ENCODE measurements around the gene SYNC. TPM values are rescaled to one million over a fixed set of nuclear protein-coding genes. Genes with fewer than 3 reads are reported as not detected.
A peak's percentile ranks its signal among the peaks of the same experiment; 100 is the strongest.

The SYNC gene
- total RNA-seq, 1 donor from 2014 or later: 13.0 TPM

GRCh38 chr1:32746130-32746529 is 43.6 kb upstream of the SYNC start:
- Histone ChIP-seq H3K27ac (no peak overlapping the region), H3K36me3 (no peaks in the 10 kb centered on the region), H3K4me3 (no peak overlapping the region), H3K9me3 (no peaks in the 10 kb centered on the region), H3K4me1 (peaks cover 19% of the 10 kb centered on the region), H3K27me3 (no peaks in the 10 kb centered on the region)
- intact Hi-C loops (cut with DNase I): no loop called here
- TF ChIP-seq, protein P1, sequence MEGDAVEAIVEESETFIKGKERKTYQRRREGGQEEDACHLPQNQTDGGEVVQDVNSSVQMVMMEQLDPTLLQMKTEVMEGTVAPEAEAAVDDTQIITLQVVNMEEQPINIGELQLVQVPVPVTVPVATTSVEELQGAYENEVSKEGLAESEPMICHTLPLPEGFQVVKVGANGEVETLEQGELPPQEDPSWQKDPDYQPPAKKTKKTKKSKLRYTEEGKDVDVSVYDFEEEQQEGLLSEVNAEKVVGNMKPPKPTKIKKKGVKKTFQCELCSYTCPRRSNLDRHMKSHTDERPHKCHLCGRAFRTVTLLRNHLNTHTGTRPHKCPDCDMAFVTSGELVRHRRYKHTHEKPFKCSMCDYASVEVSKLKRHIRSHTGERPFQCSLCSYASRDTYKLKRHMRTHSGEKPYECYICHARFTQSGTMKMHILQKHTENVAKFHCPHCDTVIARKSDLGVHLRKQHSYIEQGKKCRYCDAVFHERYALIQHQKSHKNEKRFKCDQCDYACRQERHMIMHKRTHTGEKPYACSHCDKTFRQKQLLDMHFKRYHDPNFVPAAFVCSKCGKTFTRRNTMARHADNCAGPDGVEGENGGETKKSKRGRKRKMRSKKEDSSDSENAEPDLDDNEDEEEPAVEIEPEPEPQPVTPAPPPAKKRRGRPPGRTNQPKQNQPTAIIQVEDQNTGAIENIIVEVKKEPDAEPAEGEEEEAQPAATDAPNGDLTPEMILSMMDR (IDR thresholded peaks at IDR 0.05): no peak
- TF ChIP-seq POLR2A (IDR thresholded peaks at IDR 0.05) (no peak), POLR2AphosphoS5 (IDR thresholded peaks at IDR 0.05; ENCODE audit: insufficient read depth in 1 of 2, low read depth in 1 of 2) (no peak)
- DNase-seq (ENCODE audit: extremely low spot score in 2 of 2): no peak

GRCh38 chr1:32744071-32744425 is 41.5 kb upstream of the SYNC start:
- intact Hi-C loops (cut with DNase I): no loop called here
- no peaks in the 10 kb centered on the region for H3K27me3 ChIP-seq
- H3K27ac ChIP-seq: no peak overlapping the region
- H3K4me3 ChIP-seq: no peak overlapping the region
- DNase-seq (ENCODE audit: extremely low spot score in 2 of 2): no peak
- peaks cover 23% of the 10 kb centered on the region for H3K4me1 ChIP-seq
- TF ChIP-seq POLR2A (IDR thresholded peaks at IDR 0.05) (no peak), POLR2AphosphoS5 (IDR thresholded peaks at IDR 0.05; ENCODE audit: insufficient read depth in 1 of 2, low read depth in 1 of 2) (no peak)
- TF ChIP-seq, protein P1 (IDR thresholded peaks at IDR 0.05): no peak
- no peaks in the 10 kb centered on the region for H3K36me3 ChIP-seq
- no peaks in the 10 kb centered on the region for H3K9me3 ChIP-seq

DNA sequence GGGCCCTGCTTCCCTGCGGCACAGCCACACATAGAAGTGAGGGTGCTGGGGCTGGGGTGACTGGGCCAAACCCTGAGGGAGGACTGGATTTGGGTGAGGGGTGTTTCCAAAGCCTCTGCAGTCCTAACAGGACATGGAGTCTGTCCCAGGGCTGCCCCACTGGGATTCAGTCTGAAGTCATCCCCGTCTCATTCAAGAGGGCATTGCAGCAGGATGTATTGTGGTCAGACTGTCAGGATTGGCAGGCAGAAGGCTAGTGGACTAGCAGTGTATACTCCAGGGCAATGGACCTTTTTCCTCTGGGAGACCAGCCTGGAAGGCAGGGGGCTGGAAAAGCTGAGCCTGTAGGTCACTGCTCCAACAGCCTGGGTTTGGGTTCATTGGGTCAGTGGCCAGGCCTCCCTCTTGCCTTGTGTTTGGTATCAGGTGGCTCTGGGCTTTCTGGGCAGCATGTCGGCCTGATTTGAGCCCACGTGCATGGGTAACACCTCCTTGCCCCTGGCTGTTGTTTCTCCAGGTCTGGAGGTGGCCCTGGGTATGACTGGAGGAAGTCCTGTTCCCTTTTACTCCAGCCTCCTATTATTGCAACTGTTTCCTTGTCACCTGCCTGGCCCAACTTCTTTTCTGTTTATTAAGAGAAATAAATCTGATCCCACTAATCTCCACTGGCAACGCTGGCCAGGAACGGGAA is 41.0 kb upstream of the SYNC start:
- H3K27ac ChIP-seq: peak overlapping the region; percentile 88
- H3K27me3 ChIP-seq: no peaks in the 10 kb centered on the region
- H3K9me3 ChIP-seq: no peaks in the 10 kb centered on the region
- peak overlapping the region; percentile 67 to 69 for H3K4me3 ChIP-seq
- TF ChIP-seq, protein P1 (IDR thresholded peaks at IDR 0.05): no peak
- TF ChIP-seq POLR2A (IDR thresholded peaks at IDR 0.05) (no peak), POLR2AphosphoS5 (IDR thresholded peaks at IDR 0.05; ENCODE audit: insufficient read depth in 1 of 2, low read depth in 1 of 2) (no peak)
- no peaks in the 10 kb centered on the region for H3K36me3 ChIP-seq
- DNase-seq (ENCODE audit: extremely low spot score in 2 of 2): no peak
- peaks cover 23% of the 10 kb centered on the region for H3K4me1 ChIP-seq
- intact Hi-C loops (cut with DNase I): no loop called here

GRCh38 chr1:32742956-32743355 is 40.4 kb upstream of the SYNC start:
- Histone ChIP-seq H3K27ac (peak overlapping the region; percentile 88), H3K36me3 (no peaks in the 10 kb centered on the region), H3K27me3 (no peaks in the 10 kb centered on the region), H3K4me1 (peaks cover 23% of the 10 kb centered on the region), H3K4me3 (peak overlapping the region; percentile 67 to 69), H3K9me3 (no peaks in the 10 kb centered on the region)
- intact Hi-C loops (cut with DNase I): no loop called here
- DNase-seq (ENCODE audit: extremely low spot score in 2 of 2): peak in 1 of 2 donors; percentile 91
- TF ChIP-seq POLR2AphosphoS5 (IDR thresholded peaks at IDR 0.05; ENCODE audit: insufficient read depth in 1 of 2, low read depth in 1 of 2) (no peak), POLR2A (IDR thresholded peaks at IDR 0.05) (no peak)
- TF ChIP-seq, protein P1 (IDR thresholded peaks at IDR 0.05): no peak

DNA sequence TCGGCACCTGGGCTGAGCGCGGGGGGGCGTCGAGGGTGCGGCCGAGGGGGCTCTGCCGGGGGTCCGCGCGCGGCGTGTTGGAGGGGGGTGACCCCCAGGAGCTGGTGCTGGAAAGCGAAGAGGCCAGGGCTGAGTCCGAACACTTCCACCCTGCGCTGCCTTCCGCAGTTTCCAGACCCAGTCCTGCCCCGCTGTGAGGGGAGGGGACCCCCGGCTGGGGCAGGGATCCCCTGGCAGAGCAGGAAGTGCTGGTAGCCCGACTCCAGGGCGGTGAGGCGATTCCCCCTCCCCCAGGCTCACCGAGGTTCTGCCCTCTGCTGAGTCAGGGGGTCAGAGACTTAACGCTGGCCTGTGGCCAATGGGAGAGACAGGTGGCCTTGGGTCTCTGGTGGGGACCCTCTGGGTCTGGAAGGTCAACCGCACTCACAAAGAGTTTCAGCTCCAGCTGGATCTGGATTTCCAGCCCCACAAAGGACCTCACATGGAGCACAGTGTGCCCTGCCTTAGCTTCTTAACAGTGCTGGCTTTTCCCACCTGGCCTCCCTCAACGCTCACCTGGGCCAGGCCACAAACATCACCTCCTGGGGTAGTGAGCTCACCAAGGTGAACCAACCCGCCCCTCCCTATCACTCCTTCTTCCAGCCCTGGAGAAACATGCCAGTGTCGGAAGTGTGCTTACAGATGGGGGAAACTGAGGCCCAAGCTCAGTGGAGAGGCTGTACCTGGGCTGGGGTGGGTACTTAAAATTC is 39.8 kb upstream of the SYNC start:
- Histone ChIP-seq H3K4me3 (peak overlapping the region; percentile 67 to 69), H3K9me3 (no peaks in the 10 kb centered on the region), H3K27me3 (no peaks in the 10 kb centered on the region), H3K36me3 (no peaks in the 10 kb centered on the region), H3K27ac (peak overlapping the region; percentile 88), H3K4me1 (peaks cover 23% of the 10 kb centered on the region)
- peak in 1 of 2 donors; percentile 36 for TF ChIP-seq POLR2AphosphoS5 (IDR thresholded peaks at IDR 0.05; ENCODE audit: insufficient read depth in 1 of 2, low read depth in 1 of 2)
- no peak for TF ChIP-seq POLR2A (IDR thresholded peaks at IDR 0.05)
- DNase-seq (ENCODE audit: extremely low spot score in 2 of 2): peak in 1 of 2 donors; percentile 79
- intact Hi-C loops (cut with DNase I): no loop called here
